Panc1 (cell line): ENCODE data around the gene RBFOX1. TPM values are rescaled to one million over a fixed set of nuclear protein-coding genes. Genes with fewer than 3 reads are reported as not detected.

Experiments used
- ATAC-seq: fragments of 200-7000 bp; cut with Tn5 transposase; 2 replicates; pipeline ENCODE4 v1.9.1; 2020; ENCODE audit warnings: mild to moderate bottlenecking, moderate library complexity
- BruUV-seq: library from RNA; stranded (reverse); fragments of 400-500 nt; replicated peaks from 2 replicates; lab custom pipeline; 2021; lab: Mats Ljungman, UMichigan
- CTCF ChIA-PET: fragments of 300-600 bp; sonication (Branson Sonifier 250); formaldehyde crosslinking; loops from one replicate; lab custom pipeline; 2022; ENCODE audit warnings: antibody characterized with exemption; lab: Charles Lee
- POLR2A ChIA-PET: fragments of 300-600 bp; sonication (Branson Sonifier 250); formaldehyde crosslinking; loops from one replicate; lab custom pipeline; 2022; ENCODE audit warnings: antibody characterized with exemption; lab: Charles Lee
- DNase-seq: peaks from one replicate; pipeline ENCODE4 v3.0.0-alpha.2; 2010; ENCODE audit warnings: low read depth, low spot score
- H3K27ac ChIP-seq: 2 replicates; pipeline ENCODE4 v1.5.1; 2011; ENCODE audit warnings: mild to moderate bottlenecking, low read length, inconsistent platforms
- H3K27me3 ChIP-seq: fragments of 200-500 bp; sonication (Bioruptor generic); 2 replicates; pipeline ENCODE4 v1.6.0; 2014; ENCODE audit warnings: low read length, inconsistent platforms; ENCODE audit not compliant: control insufficient read depth, insufficient read depth
- H3K36me3 ChIP-seq: fragments of 200-500 bp; sonication (Bioruptor generic); 2 replicates; pipeline ENCODE4 v1.5.1; 2014; ENCODE audit warnings: inconsistent platforms, mild to moderate bottlenecking, low read length, moderate library complexity; ENCODE audit not compliant: control insufficient read depth, insufficient read depth
- H3K4me1 ChIP-seq: 2 replicates; pipeline ENCODE4 v1.5.1; 2011; ENCODE audit warnings: inconsistent platforms, mild to moderate bottlenecking, low read length, moderate library complexity; ENCODE audit not compliant: control insufficient read depth, insufficient read depth
- H3K4me3 ChIP-seq, 2 experiments: 2 replicates each; pipeline ENCODE4 v1.5.1; 2011 to 2012; ENCODE audit warnings: low read depth in 2 of 2, low read length in 2 of 2, mild to moderate bottlenecking in 2 of 2, inconsistent platforms in 1 of 2, moderate library complexity in 1 of 2
- H3K9me3 ChIP-seq: fragments of 200-500 bp; sonication (Bioruptor generic); 2 replicates; pipeline ENCODE4 v1.5.1; 2014; ENCODE audit warnings: low read depth, mild to moderate bottlenecking, inconsistent platforms, low read length, moderate library complexity; ENCODE audit not compliant: control insufficient read depth, insufficient read depth
- CTCF ChIP-seq: fragments of 450-650 bp; IDR thresholded peaks from 2 replicates; pipeline ENCODE4 v1.5.1; 2017; ENCODE audit warnings: mild to moderate bottlenecking
- POLR2AphosphoS5 ChIP-seq: IDR thresholded peaks from 2 replicates; pipeline ENCODE4 v1.6.1; 2012; ENCODE audit warnings: mild to moderate bottlenecking, low read depth, low read length, moderate library complexity
- REST ChIP-seq, 2 experiments: IDR thresholded peaks; 2 replicates each; pipeline ENCODE4 v1.6.1; 2011 to 2012; ENCODE audit warnings: low read depth in 2 of 2, control low read depth in 1 of 2, low read length in 1 of 2, mild to moderate bottlenecking in 1 of 2, moderate library complexity in 1 of 2; ENCODE audit not compliant: insufficient read depth in 1 of 2
- SIN3A ChIP-seq: IDR thresholded peaks from 2 replicates; pipeline ENCODE4 v1.6.1; 2012; ENCODE audit warnings: low read depth, mild to moderate bottlenecking, low read length, moderate library complexity, borderline replicate concordance; ENCODE audit not compliant: insufficient read depth
- TCF7L2 ChIP-seq: IDR thresholded peaks from 2 replicates; pipeline ENCODE4 v1.6.1; 2011; ENCODE audit warnings: mild to moderate bottlenecking, low read depth, low read length, inconsistent platforms
- in situ Hi-C: cut with HindIII; loops from 2 replicates; pipeline ENCODE4 v1.10.0; 2016; ENCODE audit warnings: low sequenced_read_pairs, low pct_unique_long_range_greater_than_20kb
- intact Hi-C: fragments of 100-400 bp; cut with micrococcal nuclease; formaldehyde crosslinking; loops from one replicate; pipeline ENCODE4 v1.10.0; 2022; ENCODE audit not compliant: unreplicated experiment
- total RNA-seq: library from RNA; stranded (reverse); gene quantifications from one replicate; pipeline ENCODE4 v1.2.1, GENCODE V29; 2021; ENCODE audit not compliant: unreplicated experiment

RBFOX1 gene
- total RNA-seq, 1 experiment from 2014 or later = not detected

- TF ChIP-seq CTCF (no peak), TCF7L2 (no peak), SIN3A (no peak), POLR2AphosphoS5 (no peak), REST (IDR thresholded peaks at IDR 0.05; ENCODE audit: insufficient read depth in 1 of 2, low read depth in 2 of 2, low read length in 1 of 2) (no peak)
Observed at GRCh38 chr16:7504844-7505243, 172.2 kb downstream of the RBFOX1 start.

GRCh38 chr16:7505495-7505894 lies 172.8 kb downstream of the RBFOX1 start:
- Histone ChIP-seq H3K4me3 (no peak overlapping the region), H3K27me3 (no peaks in the 10 kb centered on the region), H3K4me1 (no peaks in the 10 kb centered on the region), H3K9me3 (no peaks in the 10 kb centered on the region), H3K36me3 (no peaks in the 10 kb centered on the region), H3K27ac (no peak overlapping the region)
- POLR2A ChIA-PET = no interaction called here
- intact Hi-C loops (no loop called here), in situ Hi-C loops (no loop called here)
- no peak for DNase-seq
- CTCF ChIA-PET = no interaction called here
- TF ChIP-seq POLR2AphosphoS5 (no peak), REST (IDR thresholded peaks at IDR 0.05; ENCODE audit: insufficient read depth in 1 of 2, low read depth in 2 of 2, low read length in 1 of 2) (no peak), SIN3A (no peak), TCF7L2 (no peak), CTCF (no peak)
- BruUV-seq = no TSS peak
- ATAC-seq = no peak

More at GRCh38 chr16:7504844-7505243, 172.2 kb downstream of the RBFOX1 start:
- no peaks in the 10 kb centered on the region for H3K36me3 ChIP-seq
- DNase-seq (no peak), ATAC-seq (no peak)
- ChIA-PET CTCF (interaction anchor here (0.7 kb wide), 1 partner anchor 1196 kb away, joined by 4 read pairs; no protein-coding TSS in a partner anchor), POLR2A (no interaction called here)
- no TSS peak for BruUV-seq
- H3K27ac ChIP-seq = no peak overlapping the region
- H3K4me1 ChIP-seq = no peaks in the 10 kb centered on the region
- intact Hi-C loops (no loop called here), in situ Hi-C loops (no loop called here)
- H3K27me3 ChIP-seq = no peaks in the 10 kb centered on the region
- no peak overlapping the region for H3K4me3 ChIP-seq
- H3K9me3 ChIP-seq = no peaks in the 10 kb centered on the region
